ENCODE results near the gene SKIL. TPM values are rescaled to one million over a fixed set of nuclear protein-coding genes. Genes with fewer than 3 reads are reported as not detected.

Gene SKIL
- total RNA-seq, 4 donors from 2014 or later, result 15.0 to 26.1 (median 24.8) TPM

DNA sequence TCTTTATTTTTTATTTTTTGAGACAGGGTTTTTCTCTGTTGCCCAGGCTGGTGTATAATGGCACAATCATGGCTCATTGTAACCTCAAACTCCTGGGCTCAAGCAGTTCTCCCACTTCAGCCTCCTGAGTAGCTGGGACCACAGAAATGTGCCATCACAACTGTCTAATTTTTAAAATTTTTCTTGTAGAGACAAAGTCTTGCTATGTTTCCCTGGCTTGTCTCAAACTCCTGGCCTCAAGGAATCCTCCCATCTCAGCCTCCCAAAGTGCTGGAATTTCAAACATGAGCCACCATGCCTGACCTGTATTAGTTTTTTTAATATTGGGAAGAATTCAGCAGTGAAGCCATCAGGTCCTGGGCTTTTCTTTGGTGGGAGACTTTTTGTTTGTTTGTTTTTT, 47.6 kb downstream of the SKIL start:
- DNase-seq, result no peak
- Histone ChIP-seq H3K36me3 (no peaks in the 10 kb centered on the region), H3K27ac (no peak overlapping the region), H3K27me3 (no peaks in the 10 kb centered on the region), H3K4me3 (no peak overlapping the region), H3K9me3 (no peaks in the 10 kb centered on the region), H3K4me1 (no peaks in the 10 kb centered on the region)
- TF ChIP-seq POLR2A (IDR thresholded peaks at IDR 0.05) (no peak), CTCF (IDR thresholded peaks at IDR 0.05) (no peak)
- intact Hi-C loops (cut with DNase I), result loop anchor here (10.0 kb wide), 1 partner anchor 90 kb away; no protein-coding TSS in a partner anchor

- TF ChIP-seq POLR2A (IDR thresholded peaks at IDR 0.05), result no peak
- TF ChIP-seq CTCF (IDR thresholded peaks at IDR 0.05), result peak in 5 of 6 experiments; percentile 31 to 61 (median 43)
- 53 to 58% methylated on average over 4 of the region's 4 CpGs for WGBS, 2 donors
- H3K4me1 ChIP-seq, result peaks cover 0 to 5% (median 0%) of the 10 kb centered on the region in 3 donors
- H3K27ac ChIP-seq, result no peak overlapping the region
- intact Hi-C loops (cut with DNase I), result no loop called here
- H3K9me3 ChIP-seq, result no peaks in the 10 kb centered on the region
- no peaks in the 10 kb centered on the region for H3K27me3 ChIP-seq
- no peak overlapping the region for H3K4me3 ChIP-seq
- no peak for DNase-seq
- H3K36me3 ChIP-seq, result no peaks in the 10 kb centered on the region
These were observed 53.0 kb downstream of the SKIL start for GRCh38 chr3:170410428-170411029.

- intact Hi-C loops (cut with DNase I), result no loop called here
- no peak overlapping the region for H3K4me3 ChIP-seq
- peaks cover 0 to 9% (median 0%) of the 10 kb centered on the region in 3 donors for H3K4me1 ChIP-seq
- H3K27ac ChIP-seq, result no peak overlapping the region
- no peaks in the 10 kb centered on the region for H3K36me3 ChIP-seq
- DNase-seq, result no peak
- 93 to 96% methylated on average over 4 of the region's 4 CpGs for WGBS, 2 donors
- H3K27me3 ChIP-seq, result peaks cover 0 to 21% (median 0%) of the 10 kb centered on the region in 4 donors
- TF ChIP-seq POLR2A (IDR thresholded peaks at IDR 0.05) (no peak), CTCF (IDR thresholded peaks at IDR 0.05) (no peak)
- no peaks in the 10 kb centered on the region for H3K9me3 ChIP-seq
These were observed 55.8 kb downstream of the SKIL start for GRCh38 chr3:170413291-170413690.

- H3K4me1 ChIP-seq, result peaks cover 2 to 19% (median 3%) of the 10 kb centered on the region in 3 donors
- no peak overlapping the region for H3K27ac ChIP-seq
- no peak for DNase-seq
- H3K27me3 ChIP-seq, result peaks cover 0 to 30% (median 0%) of the 10 kb centered on the region in 4 donors
- TF ChIP-seq POLR2A (IDR thresholded peaks at IDR 0.05) (no peak), CTCF (IDR thresholded peaks at IDR 0.05) (peak; percentile 82 to 94 (median 88))
- no peak overlapping the region for H3K4me3 ChIP-seq
- 12 to 20% methylated on average over 5 of the region's 5 CpGs for WGBS, 2 donors
- H3K36me3 ChIP-seq, result no peaks in the 10 kb centered on the region
- H3K9me3 ChIP-seq, result no peaks in the 10 kb centered on the region
- intact Hi-C loops (cut with DNase I), result no loop called here
These were observed 56.7 kb downstream of the SKIL start for GRCh38 chr3:170414202-170414663.

- Histone ChIP-seq H3K36me3 (no peaks in the 10 kb centered on the region), H3K4me3 (no peak overlapping the region), H3K27me3 (peaks cover 0 to 53% (median 4%) of the 10 kb centered on the region in 4 donors), H3K9me3 (no peaks in the 10 kb centered on the region), H3K27ac (no peak overlapping the region), H3K4me1 (peaks cover 3 to 31% (median 7%) of the 10 kb centered on the region in 3 donors)
- WGBS, 2 donors, result 57 to 67% methylated on average over 1 of the region's 1 CpG
- intact Hi-C loops (cut with DNase I), result loop anchor here (5.0 kb wide), 1 partner anchor 395 kb away; no protein-coding TSS in a partner anchor
- TF ChIP-seq CTCF (IDR thresholded peaks at IDR 0.05) (no peak), POLR2A (IDR thresholded peaks at IDR 0.05) (no peak)
- DNase-seq, result no peak
These were observed 59.6 kb downstream of the SKIL start for GRCh38 chr3:170417090-170417489.
